ENCODE results near the gene CBX5. TPM values are rescaled to one million over a fixed set of nuclear protein-coding genes. Genes with fewer than 3 reads are reported as not detected.

Gene CBX5
- total RNA-seq, 1 donor from 2014 or later = 77.9 TPM

- intact Hi-C loops (cut with DNase I) = no loop called here
Measured at GRCh38 chr12:54277823-54278276, 2.1 kb downstream of the CBX5 start.

GRCh38 chr12:54276368-54276767 lies 3.6 kb downstream of the CBX5 start:
- intact Hi-C loops (cut with DNase I) = no loop called here
- DNase-seq (ENCODE audit: low spot score) = no peak
- no peak for ATAC-seq

More at GRCh38 chr12:54277823-54278276, 2.1 kb downstream of the CBX5 start:
- ATAC-seq = no peak
- no peak for DNase-seq (ENCODE audit: low spot score)

- ATAC-seq (no peak), DNase-seq (ENCODE audit: low spot score) (no peak)
- intact Hi-C loops (cut with DNase I) = no loop called here
Measured at GRCh38 chr12:54273981-54274380, 5.9 kb downstream of the CBX5 start.

GRCh38 chr12:54272214-54272613 lies 7.7 kb downstream of the CBX5 start:
- DNase-seq (ENCODE audit: low spot score) (no peak), ATAC-seq (no peak)
- intact Hi-C loops (cut with DNase I) = no loop called here

GRCh38 chr12:54270345-54270744 lies 9.6 kb downstream of the CBX5 start:
- intact Hi-C loops (cut with DNase I) = no loop called here
- no peak for DNase-seq (ENCODE audit: low spot score)
- ATAC-seq = no peak

- DNase-seq (ENCODE audit: low spot score) (no peak), ATAC-seq (no peak)
- intact Hi-C loops (cut with DNase I) = no loop called here
Measured at GRCh38 chr12:54266852-54267251, 13.1 kb downstream of the CBX5 start.

GRCh38 chr12:54265364-54265812 lies 14.5 kb downstream of the CBX5 start:
- DNase-seq (ENCODE audit: low spot score) = no peak
- intact Hi-C loops (cut with DNase I) = no loop called here
- ATAC-seq = no peak

- DNase-seq (ENCODE audit: low spot score) (no peak), ATAC-seq (no peak)
- intact Hi-C loops (cut with DNase I) = no loop called here
Measured at GRCh38 chr12:54262403-54262925, 17.5 kb downstream of the CBX5 start.

- no peak for ATAC-seq
- intact Hi-C loops (cut with DNase I) = no loop called here
- no peak for DNase-seq (ENCODE audit: low spot score)
Measured at GRCh38 chr12:54261815-54262402, 18.0 kb downstream of the CBX5 start.

- ATAC-seq = peak; percentile 97
- intact Hi-C loops (cut with DNase I) = no loop called here
Measured at GRCh38 chr12:54259194-54260011, 20.5 kb downstream of the CBX5 start.

GRCh38 chr12:54258201-54258681 lies 21.7 kb downstream of the CBX5 start:
- peak; percentile 48 for ATAC-seq
- intact Hi-C loops (cut with DNase I) = no loop called here
- no peak for DNase-seq (ENCODE audit: low spot score)

More at GRCh38 chr12:54259194-54260011, 20.5 kb downstream of the CBX5 start:
- DNase-seq (ENCODE audit: low spot score) = peak; percentile 83

- ATAC-seq (no peak), DNase-seq (ENCODE audit: low spot score) (no peak)
- intact Hi-C loops (cut with DNase I) = no loop called here
Measured at GRCh38 chr12:54257332-54257731, 22.6 kb downstream of the CBX5 start.

- ATAC-seq (no peak), DNase-seq (ENCODE audit: low spot score) (no peak)
- intact Hi-C loops (cut with DNase I) = no loop called here
Measured at GRCh38 chr12:54253240-54253639, 26.7 kb downstream of the CBX5 start.

GRCh38 chr12:54251667-54252284 lies 28.1 kb downstream of the CBX5 start:
- intact Hi-C loops (cut with DNase I) = no loop called here
- peak; percentile 53 for ATAC-seq
- DNase-seq (ENCODE audit: low spot score) = no peak

- DNase-seq (ENCODE audit: low spot score) = no peak
- intact Hi-C loops (cut with DNase I) = no loop called here
- no peak for ATAC-seq
Measured at GRCh38 chr12:54249489-54249888, 30.4 kb downstream of the CBX5 start.

GRCh38 chr12:54246011-54246641 lies 33.8 kb downstream of the CBX5 start:
- intact Hi-C loops (cut with DNase I) = no loop called here
- ATAC-seq (no peak), DNase-seq (ENCODE audit: low spot score) (no peak)

GRCh38 chr12:54240971-54241588 lies 38.8 kb downstream of the CBX5 start:
- intact Hi-C loops (cut with DNase I) = no loop called here
- ATAC-seq (no peak), DNase-seq (ENCODE audit: low spot score) (no peak)

- ATAC-seq = no peak
- intact Hi-C loops (cut with DNase I) = no loop called here
- no peak for DNase-seq (ENCODE audit: low spot score)
Measured at GRCh38 chr12:54240129-54240528, 39.8 kb downstream of the CBX5 start.

- intact Hi-C loops (cut with DNase I) = no loop called here
- no peak for ATAC-seq
- no peak for DNase-seq (ENCODE audit: low spot score)
Measured at GRCh38 chr12:54239620-54240019, 40.3 kb downstream of the CBX5 start.
